Cardiac septum (tissue), 1 donor: ENCODE measurements around the gene LY86. TPM values are rescaled to one million over a fixed set of nuclear protein-coding genes. Genes with fewer than 3 reads are reported as not detected.

Source experiments
- DNase-seq: peaks from one replicate; pipeline ENCODE4 v3.0.0-alpha.2; 2020; ENCODE audit warnings: low spot score
- intact Hi-C: fragments of 100-400 bp; cut with DNase I; formaldehyde crosslinking; loops from one replicate; pipeline ENCODE4 v1.14.0; 2022
- total RNA-seq: library from RNA; stranded (reverse); fragmentation: NEBNext Ultra II Directional; extraction: Animal tissue kit (Norgen Biotek cat#: 25700); gene quantifications from one replicate; pipeline ENCODE4 v1.2.1, GENCODE V29; 2021
- donor health status: DM: no; HTN: no; CAD: no.

The LY86 gene
- total RNA-seq, 1 donor from 2014 or later: 1.9 TPM

DNA sequence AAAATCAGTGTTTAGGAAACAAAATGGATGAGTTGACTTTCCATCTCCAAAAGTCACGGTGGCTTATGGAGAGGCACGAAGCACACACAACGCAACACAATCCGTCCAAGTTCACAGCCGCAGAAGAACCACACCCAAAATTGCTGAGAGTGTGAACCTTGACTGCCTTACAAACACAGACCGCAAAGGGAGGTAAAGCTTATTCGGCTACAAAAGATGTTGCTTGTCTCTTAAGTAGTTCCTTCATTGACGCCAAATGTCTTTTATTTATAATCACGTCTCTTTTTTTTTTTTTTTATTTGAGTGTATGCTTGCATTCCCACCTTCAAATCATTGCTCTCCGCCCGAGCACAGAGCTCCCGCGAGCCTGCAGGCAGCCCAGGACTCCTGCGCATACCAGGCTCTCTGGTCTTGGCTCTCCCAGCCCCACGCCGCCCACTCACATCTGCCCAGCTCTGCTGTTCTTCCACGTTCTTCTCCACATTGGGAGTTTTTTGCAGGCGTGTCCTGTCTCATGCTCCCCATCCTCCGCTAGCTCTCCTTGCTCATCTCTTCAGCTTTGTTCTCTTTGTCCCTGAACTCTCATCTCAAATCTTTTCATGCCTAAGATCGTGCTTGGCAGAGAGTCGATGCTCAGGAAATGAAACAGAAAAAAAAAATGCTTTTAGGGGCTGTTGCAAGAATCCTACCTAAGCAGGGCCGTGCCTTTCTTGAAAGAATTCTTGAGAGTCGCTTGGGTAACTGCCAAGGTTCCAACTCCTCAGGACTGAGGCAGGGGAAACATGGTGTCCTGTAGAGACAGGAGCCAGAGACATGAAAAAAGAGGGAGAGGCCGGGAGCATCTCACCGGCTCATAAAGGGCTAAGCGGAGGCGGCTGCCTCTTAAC is 25.8 kb downstream of the LY86 start:
- intact Hi-C loops: no loop called here
- no peak for DNase-seq

DNA sequence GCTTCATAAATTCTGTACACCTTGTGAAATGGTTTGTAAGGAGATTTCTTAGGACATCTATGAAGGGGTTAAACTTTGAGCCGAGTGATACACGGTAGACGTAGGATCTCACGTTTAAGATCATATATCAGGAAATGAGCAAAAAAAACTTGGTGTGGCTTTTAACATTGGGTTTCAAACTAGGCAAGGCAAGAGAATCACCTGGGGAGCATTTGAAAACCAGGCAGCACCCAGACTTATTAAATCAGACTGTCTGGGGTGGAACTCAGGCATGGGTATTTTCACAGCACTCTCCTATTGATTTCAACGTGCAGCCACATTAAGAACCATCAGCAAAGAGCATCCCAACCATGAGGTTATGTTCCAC is 26.4 kb downstream of the LY86 start:
- no peak for DNase-seq
- intact Hi-C loops: no loop called here

DNA sequence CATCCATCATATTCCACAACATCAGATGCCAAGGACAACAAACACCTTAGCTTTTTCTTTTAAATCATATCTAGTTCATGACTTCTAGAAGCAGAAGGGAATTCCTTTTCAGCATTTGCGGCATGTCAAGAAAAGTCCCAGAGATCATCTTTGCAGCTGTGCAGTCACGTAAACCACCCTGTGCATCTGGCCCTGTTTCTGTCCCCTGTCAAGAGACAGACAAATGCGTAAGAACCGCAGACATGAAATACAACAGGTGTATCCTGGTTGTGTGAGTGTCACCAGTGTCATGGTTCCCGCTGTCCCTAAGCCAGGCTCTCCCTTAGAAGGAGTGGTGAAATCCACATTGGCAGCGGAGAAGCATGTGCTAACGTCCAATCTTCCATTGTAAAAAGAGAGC is 28.1 kb downstream of the LY86 start:
- DNase-seq: no peak
- intact Hi-C loops: no loop called here

DNA sequence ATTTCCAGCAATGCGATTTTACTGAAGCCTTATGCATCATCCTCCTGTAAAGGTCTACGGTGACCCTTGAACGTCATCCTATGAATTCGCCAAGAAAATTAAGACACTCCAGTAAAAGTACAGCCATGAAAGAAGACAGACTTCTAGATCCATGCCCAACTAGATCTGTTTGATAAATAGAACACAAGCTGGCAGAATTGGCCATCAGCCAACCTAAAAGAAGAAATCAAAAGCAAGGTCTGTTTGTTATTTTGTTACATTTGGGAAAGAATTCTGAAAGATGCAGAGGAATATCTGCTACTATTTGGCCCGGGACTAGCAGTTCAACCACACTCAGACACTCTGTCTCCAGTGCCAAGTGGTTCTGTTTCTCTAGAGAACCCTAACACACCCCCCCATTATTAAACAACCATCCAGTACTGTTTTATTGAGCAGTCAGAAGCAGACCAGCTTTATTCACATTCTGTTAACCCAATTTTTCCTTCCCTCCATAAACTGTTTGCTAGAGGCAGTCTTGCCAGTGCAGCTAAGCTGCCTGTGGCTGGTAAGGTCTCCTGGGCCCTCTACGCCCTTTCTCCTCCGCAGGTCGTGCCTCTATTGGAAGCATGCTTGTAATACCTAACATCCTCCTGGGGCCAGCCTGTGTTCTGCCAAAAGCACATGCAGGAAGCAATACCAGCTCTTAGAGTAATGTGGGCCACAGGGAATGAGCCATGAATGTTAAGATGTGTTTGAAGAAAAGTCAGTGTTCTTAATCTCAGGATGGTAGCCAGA is 30.7 kb downstream of the LY86 start:
- intact Hi-C loops: no loop called here
- no peak for DNase-seq

DNA sequence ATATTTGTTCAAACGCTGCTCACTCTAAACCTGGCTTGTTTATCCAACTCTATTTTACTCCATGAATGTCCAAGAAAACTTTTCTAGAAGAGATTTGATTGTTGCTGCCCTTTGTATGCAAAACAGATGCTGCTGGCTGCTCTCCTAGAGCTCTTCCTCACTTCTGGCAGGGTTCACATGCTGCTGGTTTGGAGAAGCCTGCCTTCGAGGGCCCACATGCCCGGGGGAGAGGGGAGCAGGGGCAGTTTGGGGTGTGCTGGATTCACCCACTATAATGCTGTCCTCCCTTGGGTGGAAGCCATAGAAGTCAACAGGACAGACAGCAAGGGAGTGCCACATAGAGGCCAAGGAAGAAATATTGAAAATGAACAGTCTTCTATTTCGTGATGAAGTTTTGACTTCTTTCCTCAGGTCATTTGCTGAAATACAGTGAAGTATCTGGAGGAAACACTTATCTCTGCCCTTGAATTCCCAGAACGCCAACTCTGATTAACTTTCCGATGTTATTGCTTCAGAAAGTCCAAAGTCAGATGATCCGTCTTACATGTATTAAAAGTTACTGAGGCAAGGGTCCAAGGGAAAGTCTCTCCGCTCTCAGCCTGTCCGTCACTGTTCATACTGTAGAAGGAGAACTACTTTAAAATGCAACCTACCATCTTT is 32.4 kb downstream of the LY86 start:
- intact Hi-C loops: no loop called here

DNA sequence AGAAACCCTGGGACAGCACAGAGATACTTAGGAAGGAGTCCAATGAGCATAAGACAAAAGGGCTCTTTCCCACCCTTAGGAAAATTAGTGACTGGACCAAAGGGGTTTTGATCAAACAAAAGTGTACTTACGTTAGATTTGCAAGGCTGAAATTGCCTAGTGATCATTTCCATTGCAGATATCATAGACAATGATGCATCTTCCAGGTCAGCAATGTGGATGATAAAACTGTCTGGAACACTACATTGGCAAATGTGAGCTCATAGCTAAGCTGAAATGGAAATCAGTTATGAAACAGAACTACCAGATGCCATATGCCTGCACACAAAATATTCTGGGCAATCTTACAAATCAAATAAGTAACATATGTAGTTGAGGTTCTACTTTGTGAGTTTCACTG is 34.0 kb downstream of the LY86 start:
- intact Hi-C loops: no loop called here
- no peak for DNase-seq

More for the DNA sequence above, 32.4 kb downstream of the LY86 start:
- DNase-seq: no peak

DNA sequence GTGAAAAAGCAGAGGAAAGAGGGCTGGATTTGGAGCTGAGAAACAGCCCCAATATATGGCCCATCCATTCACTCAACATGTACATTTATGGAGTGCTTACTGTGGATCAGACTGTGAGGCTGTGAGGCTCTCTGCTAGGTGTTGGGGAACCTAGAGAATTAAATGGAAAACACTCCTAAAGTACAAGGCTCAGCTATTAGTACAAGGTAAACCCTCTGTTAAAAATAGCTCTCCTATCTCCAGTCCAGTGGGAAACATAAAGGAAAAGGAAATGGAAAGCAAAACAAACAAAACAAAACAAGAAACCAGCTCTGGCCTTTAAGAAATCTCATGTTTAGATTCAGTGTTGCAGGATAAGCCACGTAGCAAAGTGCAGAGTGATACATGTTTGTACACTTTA is 35.0 kb downstream of the LY86 start:
- DNase-seq: no peak
- intact Hi-C loops: no loop called here

DNA sequence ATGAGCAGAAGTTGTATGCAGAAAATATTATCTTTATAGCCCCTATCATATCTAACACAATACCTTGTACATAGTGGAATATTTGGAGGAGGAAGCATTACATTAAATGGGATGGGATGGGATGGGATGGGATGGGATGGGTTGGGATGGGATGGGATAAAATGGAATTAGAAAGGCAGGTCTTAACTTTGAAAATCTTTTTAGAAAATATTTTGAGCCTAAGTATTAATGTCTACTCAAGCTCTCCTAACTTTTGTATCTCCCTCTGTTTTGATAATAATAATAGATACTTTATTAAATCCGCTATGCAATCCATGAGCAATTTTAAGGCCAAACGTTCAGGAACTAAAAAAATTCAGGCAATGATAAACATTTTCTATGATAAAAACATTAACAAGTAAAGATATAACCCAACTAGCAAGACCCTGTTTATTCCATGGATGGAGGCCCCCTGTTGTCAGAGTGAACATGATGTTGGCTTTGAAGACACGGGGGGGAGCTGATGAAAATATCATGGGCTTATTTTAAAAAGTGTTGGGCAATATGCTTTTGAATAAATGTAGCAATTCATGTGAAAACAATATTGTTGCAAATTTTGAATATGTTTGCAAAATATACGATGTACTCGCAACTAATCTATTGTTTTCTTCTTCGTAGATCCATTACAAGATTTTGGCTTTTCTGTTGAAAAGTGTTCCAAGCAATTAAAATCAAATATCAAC is 35.9 kb downstream of the LY86 start:
- intact Hi-C loops: no loop called here
- DNase-seq: no peak

DNA sequence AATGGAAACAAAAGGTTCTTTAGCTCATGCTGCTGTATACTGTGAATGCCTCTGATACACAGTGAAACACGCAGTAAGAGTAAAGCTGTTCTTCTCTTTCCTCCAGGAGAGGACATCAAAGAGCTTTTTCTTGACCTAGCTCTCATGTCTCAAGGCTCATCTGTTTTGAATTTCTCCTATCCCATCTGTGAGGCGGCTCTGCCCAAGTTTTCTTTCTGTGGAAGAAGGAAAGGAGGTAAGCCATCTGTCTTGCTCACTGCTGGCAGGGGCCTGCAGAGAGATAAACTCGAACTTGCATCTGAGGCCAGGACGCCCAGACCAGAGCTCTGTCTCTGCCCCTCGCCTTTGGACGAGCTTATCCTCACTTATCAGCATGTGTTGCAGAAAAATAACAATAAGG is 37.7 kb downstream of the LY86 start:
- intact Hi-C loops: no loop called here
- no peak for DNase-seq

DNA sequence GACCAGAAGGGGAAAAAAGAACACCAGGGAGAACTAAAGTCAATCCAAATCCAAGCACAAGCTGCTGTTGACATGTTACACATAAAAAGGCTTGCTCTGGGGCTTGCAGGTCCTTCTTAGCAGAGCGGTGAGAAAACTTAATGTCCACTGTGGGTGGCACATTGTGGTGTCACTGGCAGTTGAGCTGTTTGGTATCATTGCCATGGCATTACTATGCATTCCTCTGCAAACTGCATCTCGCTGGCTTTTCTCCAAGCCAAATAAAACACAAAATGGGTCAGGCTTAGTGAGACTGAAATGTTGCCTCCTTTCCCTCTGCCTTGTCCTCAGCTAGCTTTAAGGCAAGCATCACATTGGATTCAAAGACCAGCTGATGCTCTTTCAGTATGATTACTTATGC is 40.9 kb downstream of the LY86 start:
- intact Hi-C loops: no loop called here

DNA sequence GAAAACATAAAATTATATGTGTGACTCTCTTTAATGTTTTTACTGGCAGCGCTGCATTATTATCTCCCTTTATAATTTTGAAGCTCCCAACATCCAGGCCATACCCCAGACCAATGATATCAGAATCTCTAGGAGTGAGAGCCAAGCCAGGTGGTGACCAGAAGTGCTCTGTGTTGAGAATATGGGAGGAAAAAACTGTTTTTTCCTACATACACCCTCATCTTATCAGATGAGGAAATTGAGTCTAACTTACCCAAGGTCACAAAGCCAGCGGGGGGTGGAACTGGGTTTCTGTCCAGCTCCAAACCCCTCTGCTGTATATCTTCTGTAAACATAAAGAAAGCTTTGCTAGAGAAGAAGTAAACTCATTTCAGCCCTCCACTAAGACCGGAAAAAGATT is 42.5 kb downstream of the LY86 start:
- intact Hi-C loops: no loop called here
- DNase-seq: no peak

More for the DNA sequence above, 40.9 kb downstream of the LY86 start:
- no peak for DNase-seq

DNA sequence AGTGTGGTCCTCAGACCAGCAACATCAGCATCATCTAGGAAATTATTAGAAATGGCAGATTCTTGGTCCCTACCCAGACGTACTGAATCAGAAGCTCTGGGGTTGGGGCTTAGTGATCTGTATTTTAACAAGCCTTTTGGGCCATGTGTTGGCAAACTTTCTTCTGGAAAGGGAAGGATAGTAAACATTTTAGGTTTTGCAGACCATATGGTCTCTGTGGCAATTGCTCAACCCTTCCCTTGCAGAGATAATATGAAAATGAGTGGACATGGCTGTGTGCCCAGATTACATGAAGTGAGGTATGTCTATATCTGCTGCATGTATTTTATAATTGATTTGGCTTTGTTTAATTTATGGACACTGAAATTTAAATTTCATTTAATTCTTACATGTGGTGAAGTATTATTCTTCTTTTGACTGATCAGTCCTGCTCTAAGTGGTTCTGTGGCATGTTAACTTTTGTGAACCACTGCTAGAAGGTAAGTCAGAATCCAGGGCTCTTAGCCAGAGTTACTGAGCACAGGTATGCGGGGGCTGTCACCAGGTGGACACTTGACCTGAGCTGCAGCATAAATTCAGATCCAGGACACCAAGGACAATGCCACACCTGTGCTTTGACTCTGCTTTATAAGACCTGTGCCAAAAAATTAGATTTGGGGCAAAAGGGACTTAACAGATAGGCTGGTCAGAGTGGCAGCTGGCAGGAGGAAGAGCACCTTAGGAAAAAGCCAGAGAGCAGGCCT is 43.2 kb downstream of the LY86 start:
- intact Hi-C loops: no loop called here
- no peak for DNase-seq

DNA sequence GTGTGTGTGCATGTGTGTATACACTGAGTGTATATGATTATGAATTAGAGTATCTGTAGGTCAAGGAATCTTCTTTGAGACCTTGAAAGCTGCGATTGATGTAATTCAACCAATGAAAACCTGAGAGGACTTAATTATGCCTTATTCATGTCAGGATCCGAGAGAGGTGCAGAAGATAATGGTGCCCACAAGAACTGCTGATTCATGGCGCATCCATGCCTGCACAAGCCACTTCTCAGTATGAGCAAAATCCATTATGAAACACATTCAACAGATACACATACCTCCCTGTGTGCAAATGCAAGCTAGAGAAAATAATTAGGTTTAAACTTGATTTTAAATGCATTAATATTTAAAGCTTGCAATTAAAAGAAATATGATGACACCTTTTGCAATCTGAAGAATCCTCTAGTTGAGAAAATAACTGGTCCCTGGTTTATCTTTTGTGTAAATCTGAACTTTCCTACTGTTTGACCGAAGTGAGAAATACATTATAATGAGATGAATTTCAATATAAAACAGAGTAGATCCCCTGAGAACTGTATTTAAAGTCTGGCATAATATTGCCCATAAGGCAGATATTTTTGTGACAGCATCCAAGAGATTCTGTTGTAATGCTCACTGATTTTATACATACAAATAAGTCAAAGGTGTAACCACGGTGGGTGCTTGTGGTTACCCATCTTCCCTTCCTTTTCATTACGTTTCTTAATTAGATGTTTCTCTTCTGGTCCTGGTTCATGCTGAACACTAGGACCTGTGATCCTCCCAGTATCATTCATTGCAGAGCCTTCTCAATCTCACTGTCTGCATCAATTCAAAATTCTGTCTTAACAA is 45.6 kb downstream of the LY86 start:
- no peak for DNase-seq
- intact Hi-C loops: no loop called here

DNA sequence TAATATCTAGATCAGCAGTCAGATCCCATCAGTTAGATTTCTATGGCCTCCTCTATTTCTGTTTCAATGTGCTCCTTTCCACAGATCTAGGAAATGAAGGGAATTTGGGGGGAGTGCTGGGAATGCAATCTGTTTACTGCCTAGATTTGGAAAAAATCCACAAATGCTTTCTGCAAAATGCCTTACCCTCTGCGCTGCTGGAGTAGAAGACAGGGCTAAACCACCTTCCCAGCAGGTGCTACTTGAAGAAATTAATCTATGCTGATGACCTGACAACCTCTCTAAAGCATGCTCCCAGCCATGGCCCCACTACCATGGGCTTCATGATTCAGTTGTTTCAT is 46.2 kb downstream of the LY86 start:
- intact Hi-C loops: no loop called here
- no peak for DNase-seq

DNA sequence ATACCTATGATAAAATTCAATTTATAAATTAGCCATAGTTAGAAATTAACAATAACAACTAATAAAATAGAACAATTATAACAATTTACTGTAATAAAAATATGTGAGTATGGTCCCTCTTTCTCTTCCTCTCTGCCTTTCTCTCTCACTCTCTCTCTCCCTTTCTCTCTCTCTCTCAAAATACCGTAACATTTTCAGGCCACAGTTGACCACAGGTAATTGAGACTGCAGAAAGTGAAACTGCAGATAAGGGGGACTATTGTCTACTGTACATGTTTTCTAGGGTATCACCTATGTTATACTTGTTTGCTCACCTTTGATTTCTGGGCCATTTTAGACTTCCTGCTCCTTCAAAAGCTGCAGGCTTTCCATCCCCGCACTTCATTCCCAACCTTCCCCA is 46.8 kb downstream of the LY86 start:
- no peak for DNase-seq
- intact Hi-C loops: no loop called here

DNA sequence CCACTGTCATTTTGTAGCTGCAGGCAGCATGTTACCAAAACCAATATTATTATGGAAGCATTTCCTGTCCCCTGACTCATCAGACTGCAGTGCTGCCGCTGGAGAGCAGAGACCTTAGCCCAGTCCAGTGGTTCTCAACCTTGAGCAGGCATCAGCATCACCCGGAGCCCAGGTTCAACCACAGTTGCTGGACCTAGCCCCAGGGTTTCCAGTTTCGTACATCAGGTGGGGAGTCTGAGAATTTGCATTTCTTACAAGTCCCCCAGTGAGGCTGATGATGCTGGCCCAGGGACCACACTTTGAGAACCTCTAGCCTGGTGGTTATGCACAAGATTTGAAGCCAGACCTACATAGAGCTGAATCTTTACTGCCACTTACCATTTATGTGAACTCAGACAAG is 47.3 kb downstream of the LY86 start:
- intact Hi-C loops: no loop called here
- no peak for DNase-seq

DNA sequence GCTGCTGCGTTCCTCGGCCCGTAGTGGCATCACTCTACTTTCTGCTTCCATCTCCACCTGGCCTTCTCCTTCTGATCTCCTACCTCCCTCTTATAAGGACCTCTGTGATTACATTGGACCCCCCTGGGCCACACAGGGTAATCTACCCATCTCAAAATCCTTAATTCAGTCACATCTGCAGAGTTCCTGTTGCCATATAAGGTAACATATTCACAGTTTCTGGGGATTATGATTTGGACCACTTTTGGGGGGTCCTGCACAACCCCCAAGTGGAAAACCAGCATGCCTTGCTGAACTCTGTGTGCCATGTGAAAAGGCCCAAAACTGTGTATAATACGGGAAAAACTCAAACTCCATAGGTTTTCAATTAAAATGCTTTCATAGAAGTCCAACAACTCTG is 51.1 kb downstream of the LY86 start:
- intact Hi-C loops: no loop called here
- DNase-seq: no peak

DNA sequence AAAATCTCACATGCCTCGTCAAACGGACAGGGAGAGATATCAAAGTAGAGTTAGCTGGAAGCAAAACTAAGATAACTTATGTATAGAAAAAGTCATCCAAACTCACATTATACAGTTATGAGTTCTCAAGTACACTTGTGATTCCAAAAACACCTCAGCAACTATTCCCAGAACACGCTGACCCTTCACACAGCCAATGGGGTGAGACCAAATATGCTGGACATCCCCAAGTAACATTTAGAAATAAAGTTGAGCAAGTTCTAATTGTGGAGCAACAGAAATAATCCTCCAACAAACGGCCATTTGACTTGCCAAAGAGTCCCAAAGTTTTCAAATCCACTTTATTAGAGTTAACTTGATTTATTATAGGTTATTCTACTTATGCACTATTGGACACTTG is 52.4 kb downstream of the LY86 start:
- intact Hi-C loops: no loop called here

DNA sequence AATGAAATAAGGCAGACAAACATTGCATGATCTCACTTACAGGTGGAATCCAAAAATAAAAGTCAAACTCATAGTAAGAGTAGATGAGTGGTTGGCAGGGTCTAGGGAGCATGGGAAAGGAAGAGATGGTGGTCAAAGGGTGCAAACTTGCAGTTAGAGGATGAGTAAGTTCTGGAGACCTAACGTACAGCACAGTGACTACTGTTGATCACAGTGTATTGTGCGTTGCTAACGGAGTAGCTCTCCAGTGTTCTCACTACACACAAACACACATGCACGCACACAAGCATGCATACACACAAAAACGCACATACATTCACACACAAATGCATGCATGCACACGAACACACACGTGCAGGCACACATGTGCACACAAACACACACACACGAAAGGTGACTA is 54.9 kb downstream of the LY86 start:
- no peak for DNase-seq
- intact Hi-C loops: no loop called here

More for the DNA sequence above, 52.4 kb downstream of the LY86 start:
- DNase-seq: no peak
